ENCODE results near the gene UPF3B. TPM values are rescaled to one million over a fixed set of nuclear protein-coding genes. Genes with fewer than 3 reads are reported as not detected.

Gene UPF3B
- total and polyA plus RNA-seq, 10 of the 15 experiments (the other 5 are each of a cell fraction or from before 2014, with no cell fraction given), result 5.7 to 35.3 (median 22.1) TPM

DNA sequence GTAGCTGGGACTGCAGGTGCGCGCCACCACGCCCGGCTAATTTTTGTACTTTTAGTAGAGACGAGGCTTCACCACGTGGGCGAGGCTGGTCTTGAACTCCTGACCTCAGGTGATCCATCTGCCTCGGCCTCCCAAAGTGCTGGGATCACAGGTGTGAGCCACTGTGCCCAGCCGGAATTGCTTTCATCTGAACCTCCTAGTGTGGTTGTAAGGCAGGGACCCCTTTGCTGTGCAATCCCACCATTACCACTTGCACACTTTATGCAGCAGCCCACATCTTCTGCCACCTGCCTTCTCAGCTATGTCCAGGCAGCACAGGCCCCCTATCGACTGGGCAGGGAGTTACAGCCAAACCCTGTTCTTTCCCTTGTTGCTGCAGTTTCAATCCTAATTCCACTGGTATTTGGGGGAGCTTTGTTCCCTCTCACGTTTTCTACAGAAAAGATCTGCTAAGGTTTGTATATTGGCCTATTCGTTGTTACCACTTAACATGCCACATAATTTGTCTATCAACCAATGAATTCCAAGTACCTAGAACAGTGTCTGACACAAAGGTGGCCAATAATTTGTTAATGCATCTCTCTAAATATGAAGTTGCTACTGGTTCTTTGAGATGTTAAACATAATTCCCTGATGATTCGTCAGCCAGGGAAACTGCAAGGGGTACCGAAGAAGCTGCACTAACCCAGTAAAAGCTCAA is 67.9 kb downstream of the UPF3B start:
- peaks cover 43% of the 10 kb centered on the region for H3K79me2 ChIP-seq (ENCODE audit: control insufficient read depth, insufficient read depth, low read length)
- in situ Hi-C loops (cut with MboI), result loop anchor here (5.0 kb wide), 1 partner anchor 268 kb away; no protein-coding TSS in a partner anchor
- FAIRE-seq (peak; percentile 13), ATAC-seq (peak; percentile 78), DNase-seq (ENCODE audit: low read depth, low spot score) (no peak)
- peaks cover 7% of the 10 kb centered on the region for H4K20me1 ChIP-seq (ENCODE audit: control insufficient read depth, insufficient read depth)
- no peaks in the 10 kb centered on the region for H3K4me1 ChIP-seq (ENCODE audit: control insufficient read depth, insufficient read depth, low read length)
- POLR2A ChIA-PET, result interaction anchor here (0.6 to 1.1 kb wide), 5 partner anchors 21 to 395 kb away, joined by 3 to 4 read pairs (median 3); partner anchors contain the start of gene SOWAHD
- no peak overlapping the region for H3K27ac ChIP-seq (ENCODE audit: control insufficient read depth, insufficient read depth)
- H2AFZ ChIP-seq (ENCODE audit: control insufficient read depth, low read depth, low read length), result no peak overlapping the region
- no peak overlapping the region for H3K4me3 ChIP-seq
- no peak overlapping the region for H3K9ac ChIP-seq (ENCODE audit: control insufficient read depth, insufficient read depth, low read length)
- intact Hi-C loops (cut with micrococcal nuclease; ENCODE audit: unreplicated experiment), result no loop called here
- WGBS (ENCODE audit: insufficient coverage, insufficient replicate concordance, low lambda C conversion rate, missing lambda C conversion rate), result 45% methylated on average over 14 of the region's 14 CpGs
- no peaks in the 10 kb centered on the region for H3K9me3 ChIP-seq (replicated peaks; ENCODE audit: control insufficient read depth, insufficient read depth, low read length)
- CTCF ChIA-PET, result interaction anchor here (0.5 to 2.5 kb wide), 37 partner anchors 9 to 319 kb away, joined by 3 to 16 read pairs (median 4); partner anchors contain the start of genes NKRF, SOWAHD and UPF3B
- RAD21 ChIA-PET (ENCODE audit: unreplicated experiment), result interaction anchor here (0.6 to 1.4 kb wide), 14 partner anchors 9 to 269 kb away, joined by 3 to 7 read pairs (median 4); partner anchors contain the start of genes SOWAHD and UPF3B
- SMC1A ChIA-PET (ENCODE audit: uncharacterized antibody, unreplicated experiment), result interaction anchor here (0.6 to 1.7 kb wide), 8 partner anchors 9 to 253 kb away, joined by 3 to 7 read pairs (median 4); partner anchors contain the start of gene SOWAHD
- no TSS peak for BruUV-seq (replicated peaks)
- no peaks in the 10 kb centered on the region for H3K27me3 ChIP-seq (replicated peaks in 1 of 2; ENCODE audit: control insufficient read depth in 2 of 2, insufficient read depth in 2 of 2, low read length in 1 of 2)
- peak overlapping the region; percentile 22; the same call in 1 of the 2 replicates for H3K4me2 ChIP-seq (ENCODE audit: control insufficient read depth, insufficient read depth)
- H3K36me3 ChIP-seq (ENCODE audit: control insufficient read depth in 2 of 2, insufficient read depth in 2 of 2, low read length in 1 of 2), result peaks cover 2 to 10% of the 10 kb centered on the region in 2 experiments; a peak in 3 of 4 replicates
- TF ChIP-seq, protein P1, sequence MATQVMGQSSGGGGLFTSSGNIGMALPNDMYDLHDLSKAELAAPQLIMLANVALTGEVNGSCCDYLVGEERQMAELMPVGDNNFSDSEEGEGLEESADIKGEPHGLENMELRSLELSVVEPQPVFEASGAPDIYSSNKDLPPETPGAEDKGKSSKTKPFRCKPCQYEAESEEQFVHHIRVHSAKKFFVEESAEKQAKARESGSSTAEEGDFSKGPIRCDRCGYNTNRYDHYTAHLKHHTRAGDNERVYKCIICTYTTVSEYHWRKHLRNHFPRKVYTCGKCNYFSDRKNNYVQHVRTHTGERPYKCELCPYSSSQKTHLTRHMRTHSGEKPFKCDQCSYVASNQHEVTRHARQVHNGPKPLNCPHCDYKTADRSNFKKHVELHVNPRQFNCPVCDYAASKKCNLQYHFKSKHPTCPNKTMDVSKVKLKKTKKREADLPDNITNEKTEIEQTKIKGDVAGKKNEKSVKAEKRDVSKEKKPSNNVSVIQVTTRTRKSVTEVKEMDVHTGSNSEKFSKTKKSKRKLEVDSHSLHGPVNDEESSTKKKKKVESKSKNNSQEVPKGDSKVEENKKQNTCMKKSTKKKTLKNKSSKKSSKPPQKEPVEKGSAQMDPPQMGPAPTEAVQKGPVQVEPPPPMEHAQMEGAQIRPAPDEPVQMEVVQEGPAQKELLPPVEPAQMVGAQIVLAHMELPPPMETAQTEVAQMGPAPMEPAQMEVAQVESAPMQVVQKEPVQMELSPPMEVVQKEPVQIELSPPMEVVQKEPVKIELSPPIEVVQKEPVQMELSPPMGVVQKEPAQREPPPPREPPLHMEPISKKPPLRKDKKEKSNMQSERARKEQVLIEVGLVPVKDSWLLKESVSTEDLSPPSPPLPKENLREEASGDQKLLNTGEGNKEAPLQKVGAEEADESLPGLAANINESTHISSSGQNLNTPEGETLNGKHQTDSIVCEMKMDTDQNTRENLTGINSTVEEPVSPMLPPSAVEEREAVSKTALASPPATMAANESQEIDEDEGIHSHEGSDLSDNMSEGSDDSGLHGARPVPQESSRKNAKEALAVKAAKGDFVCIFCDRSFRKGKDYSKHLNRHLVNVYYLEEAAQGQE (IDR thresholded peaks at IDR 0.05; ENCODE audit: low read depth, low read length), result no peak
- TF ChIP-seq, protein P2, sequence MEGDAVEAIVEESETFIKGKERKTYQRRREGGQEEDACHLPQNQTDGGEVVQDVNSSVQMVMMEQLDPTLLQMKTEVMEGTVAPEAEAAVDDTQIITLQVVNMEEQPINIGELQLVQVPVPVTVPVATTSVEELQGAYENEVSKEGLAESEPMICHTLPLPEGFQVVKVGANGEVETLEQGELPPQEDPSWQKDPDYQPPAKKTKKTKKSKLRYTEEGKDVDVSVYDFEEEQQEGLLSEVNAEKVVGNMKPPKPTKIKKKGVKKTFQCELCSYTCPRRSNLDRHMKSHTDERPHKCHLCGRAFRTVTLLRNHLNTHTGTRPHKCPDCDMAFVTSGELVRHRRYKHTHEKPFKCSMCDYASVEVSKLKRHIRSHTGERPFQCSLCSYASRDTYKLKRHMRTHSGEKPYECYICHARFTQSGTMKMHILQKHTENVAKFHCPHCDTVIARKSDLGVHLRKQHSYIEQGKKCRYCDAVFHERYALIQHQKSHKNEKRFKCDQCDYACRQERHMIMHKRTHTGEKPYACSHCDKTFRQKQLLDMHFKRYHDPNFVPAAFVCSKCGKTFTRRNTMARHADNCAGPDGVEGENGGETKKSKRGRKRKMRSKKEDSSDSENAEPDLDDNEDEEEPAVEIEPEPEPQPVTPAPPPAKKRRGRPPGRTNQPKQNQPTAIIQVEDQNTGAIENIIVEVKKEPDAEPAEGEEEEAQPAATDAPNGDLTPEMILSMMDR (IDR thresholded peaks at IDR 0.05 in 2 of 3, conservative IDR thresholded peaks at IDR 0.05 in 1 of 3; ENCODE audit: control insufficient read depth in 2 of 3, extremely low read depth in 1 of 3, insufficient read depth in 1 of 3, low read depth in 3 of 3, low read length in 3 of 3), result peak; percentile 68 to 91 (median 72)
- TF ChIP-seq SMC3 (IDR thresholded peaks at IDR 0.05; ENCODE audit: borderline replicate concordance, low read length) (peak; percentile 43), POLR2A (IDR thresholded peaks at IDR 0.05; ENCODE audit: low read depth, low read length) (peak; percentile 51; the same call in 1 of the 2 replicates), YY1 (IDR thresholded peaks at IDR 0.05; ENCODE audit: low read depth, low read length) (0 out of 2 replicates have a peak, but pooled peaks have one; percentile 21), BACH1 (IDR thresholded peaks at IDR 0.05; ENCODE audit: borderline replicate concordance) (peak; percentile 59; the same call in 1 of the 2 replicates), RAD21 (IDR thresholded peaks at IDR 0.05; ENCODE audit: insufficient read depth, low read depth, low read length) (peak; percentile 55), CHD1 (IDR thresholded peaks at IDR 0.05; ENCODE audit: low read depth, low read length) (no peak), IRF4 (IDR thresholded peaks at IDR 0.05; ENCODE audit: low read depth, low read length) (no peak), NR2F1 (conservative IDR thresholded peaks at IDR 0.05) (peak; percentile 46; the same call in 1 of the 2 replicates), RUNX3 (IDR thresholded peaks at IDR 0.05; ENCODE audit: low read length) (0 out of 2 replicates have a peak, but pooled peaks have one; percentile 7), TCF12 (IDR thresholded peaks at IDR 0.05; ENCODE audit: low read depth, low read length) (0 out of 2 replicates have a peak, but pooled peaks have one; percentile 32), POLR2AphosphoS5 (IDR thresholded peaks at IDR 0.05; ENCODE audit: low read length) (0 out of 2 replicates have a peak, but pooled peaks have one; percentile 4)
- TF ChIP-seq, protein P3, sequence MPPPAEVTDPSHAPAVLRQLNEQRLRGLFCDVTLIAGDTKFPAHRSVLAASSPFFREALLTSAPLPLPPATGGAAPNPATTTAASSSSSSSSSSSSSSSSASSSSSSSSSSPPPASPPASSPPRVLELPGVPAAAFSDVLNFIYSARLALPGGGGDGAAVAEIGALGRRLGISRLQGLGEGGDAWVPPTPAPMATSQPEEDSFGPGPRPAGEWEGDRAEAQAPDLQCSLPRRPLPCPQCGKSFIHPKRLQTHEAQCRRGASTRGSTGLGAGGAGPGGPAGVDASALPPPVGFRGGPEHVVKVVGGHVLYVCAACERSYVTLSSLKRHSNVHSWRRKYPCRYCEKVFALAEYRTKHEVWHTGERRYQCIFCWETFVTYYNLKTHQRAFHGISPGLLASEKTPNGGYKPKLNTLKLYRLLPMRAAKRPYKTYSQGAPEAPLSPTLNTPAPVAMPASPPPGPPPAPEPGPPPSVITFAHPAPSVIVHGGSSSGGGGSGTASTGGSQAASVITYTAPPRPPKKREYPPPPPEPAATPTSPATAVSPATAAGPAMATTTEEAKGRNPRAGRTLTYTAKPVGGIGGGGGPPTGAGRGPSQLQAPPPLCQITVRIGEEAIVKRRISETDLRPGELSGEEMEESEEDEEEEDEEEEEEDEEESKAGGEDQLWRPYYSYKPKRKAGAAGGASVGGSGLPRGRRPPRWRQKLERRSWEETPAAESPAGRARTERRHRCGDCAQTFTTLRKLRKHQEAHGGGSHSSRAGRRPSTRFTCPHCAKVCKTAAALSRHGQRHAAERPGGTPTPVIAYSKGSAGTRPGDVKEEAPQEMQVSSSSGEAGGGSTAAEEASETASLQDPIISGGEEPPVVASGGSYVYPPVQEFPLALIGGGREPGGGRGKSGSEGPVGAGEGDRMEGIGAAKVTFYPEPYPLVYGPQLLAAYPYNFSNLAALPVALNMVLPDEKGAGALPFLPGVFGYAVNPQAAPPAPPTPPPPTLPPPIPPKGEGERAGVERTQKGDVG (CRISPR knock-in tag; IDR thresholded peaks at IDR 0.05), result 0 out of 2 replicates have a peak, but pooled peaks have one; percentile 37
